K562 (cell line): ENCODE data around the gene MCAM. TPM values are rescaled to one million over a fixed set of nuclear protein-coding genes. Genes with fewer than 3 reads are reported as not detected.

Experiments used
- ELF2 ChIP-seq: fragments of 250-450 bp; sonication (Bioruptor Pico); IDR thresholded peaks from 2 replicates; pipeline ENCODE4 v1.5.0; 2021; ENCODE audit warnings: mild to moderate bottlenecking
- ETV5 ChIP-seq: sonication (generic); formaldehyde crosslinking; IDR thresholded peaks from 2 replicates; pipeline ENCODE4 v1.4.0; 2020; ENCODE audit warnings: low read depth, mild to moderate bottlenecking, missing genetic modification reagents
- MAFK ChIP-seq: IDR thresholded peaks from 2 replicates; pipeline ENCODE4 v1.6.1; 2011; ENCODE audit warnings: low read length, improper control_type of control experiment
- SMC3 ChIP-seq: conservative IDR thresholded peaks from 2 replicates; pipeline ENCODE4 v1.6.1; 2011; ENCODE audit warnings: low read depth, low read length, improper control_type of control experiment; ENCODE audit not compliant: insufficient read depth
- SPI1 ChIP-seq: IDR thresholded peaks from 2 replicates; pipeline ENCODE4 v1.6.1; 2011; ENCODE audit warnings: low read depth, low read length, control low read depth, borderline replicate concordance
- YBX1 ChIP-seq: fragments of 450-650 bp; IDR thresholded peaks from 2 replicates; pipeline ENCODE4 v1.7.1; 2016; ENCODE audit warnings: mild to moderate bottlenecking
- polyA plus RNA-seq, 8 experiments: library from polyadenylated mRNA; depleted of rRNA in 4 of 8; stranded (reverse) in 5 of 8; unstranded in 3 of 8; fragments of >200 nt; fragmentation: Nextera tagmentation in 2 of 8; fragmentation: Illumina TruSeq in 1 of 8; extraction: Ambion mirVana in 2 of 8; extraction: Trizol in 1 of 8; gene quantifications; 2 replicates each; pipeline versions ENCODE4 v1.2.1 to v1.2.3, GENCODE V29; 2011 to 2014; ENCODE audit warnings: inconsistent platforms in 1 of 8, missing spikeins in 1 of 8
- total RNA-seq, 7 experiments: library from RNA; depleted of rRNA in 6 of 7; stranded (reverse); fragments of >200 nt in 6 of 7; fragmentation: Illumina TruSeq in 2 of 7; extraction: Trizol in 2 of 7; gene quantifications; 2 replicates each; pipeline versions ENCODE4 v1.2.1 to v1.2.3, GENCODE V29; 2011 to 2021; ENCODE audit warnings: low replicate concordance in 1 of 7
- TF ChIP-seq, protein P1 (sequence below), 2 experiments: fragments of 450-650 bp; formaldehyde crosslinking in 1 of 2; IDR thresholded peaks; 2 replicates each; pipeline versions ENCODE4 v1.4.0 to v1.6.1; 2014 to 2020; ENCODE audit warnings: mild to moderate bottlenecking in 2 of 2, borderline replicate concordance in 1 of 2, low read depth in 1 of 2
- TF ChIP-seq, protein P2 (sequence below): fragments of 200-800 bp; sonication (Bioruptor generic); IDR thresholded peaks from 2 replicates; pipeline ENCODE4 v1.6.1; 2017; ENCODE audit warnings: missing genetic modification characterization, missing compliant biosample characterization
- TF ChIP-seq, protein P3 (sequence below): fragments of 450-650 bp; formaldehyde crosslinking; conservative IDR thresholded peaks from 2 replicates; pipeline ENCODE4 v1.4.0; 2022; ENCODE audit warnings: mild to moderate bottlenecking, missing genetic modification characterization

Gene MCAM
- total and polyA plus RNA-seq, 9 of the 15 experiments (the other 6 are each of a cell fraction or from before 2014, with no cell fraction given), result 14.7 to 118 (median 53.6) TPM

DNA sequence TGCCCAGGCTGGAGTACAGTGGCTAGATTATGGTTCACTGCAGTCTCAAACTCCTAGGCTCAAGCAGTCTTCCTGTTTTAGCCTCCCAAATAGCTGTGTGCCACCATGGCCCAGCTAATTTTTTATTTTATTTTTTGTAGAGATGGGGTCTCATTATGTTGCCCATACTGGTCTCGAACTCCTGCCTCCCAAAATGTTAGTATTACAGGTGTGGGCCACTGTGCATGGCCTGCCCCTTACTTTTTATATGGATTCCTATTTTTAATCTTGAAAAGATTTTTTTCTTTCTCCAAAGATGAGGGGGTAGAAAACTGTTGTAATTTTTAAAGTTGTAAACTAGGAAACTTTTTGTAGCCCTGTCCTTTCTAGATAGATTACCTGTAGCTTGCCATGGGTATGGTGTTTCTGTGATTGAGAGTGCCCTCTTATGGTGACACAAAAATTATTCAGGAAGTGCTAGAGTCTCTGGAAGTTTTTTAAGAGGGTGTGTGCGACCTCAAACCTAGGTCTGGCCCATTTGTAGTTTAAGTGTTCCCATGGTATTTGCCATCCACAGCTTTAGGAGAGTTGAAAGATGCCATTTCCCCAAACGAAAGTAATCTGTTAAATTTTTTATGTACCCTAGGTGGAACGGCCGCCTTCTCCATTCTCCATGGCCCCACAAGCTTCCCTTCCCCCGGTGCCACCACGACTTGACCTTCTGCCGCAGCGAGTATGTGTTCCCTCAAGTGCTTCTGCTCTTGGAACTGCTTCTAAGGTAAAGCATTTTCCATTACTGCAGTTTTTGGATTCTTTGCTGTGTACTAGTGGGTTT is 32.4 kb downstream of the MCAM start (continued):
- TF ChIP-seq, protein P1, sequence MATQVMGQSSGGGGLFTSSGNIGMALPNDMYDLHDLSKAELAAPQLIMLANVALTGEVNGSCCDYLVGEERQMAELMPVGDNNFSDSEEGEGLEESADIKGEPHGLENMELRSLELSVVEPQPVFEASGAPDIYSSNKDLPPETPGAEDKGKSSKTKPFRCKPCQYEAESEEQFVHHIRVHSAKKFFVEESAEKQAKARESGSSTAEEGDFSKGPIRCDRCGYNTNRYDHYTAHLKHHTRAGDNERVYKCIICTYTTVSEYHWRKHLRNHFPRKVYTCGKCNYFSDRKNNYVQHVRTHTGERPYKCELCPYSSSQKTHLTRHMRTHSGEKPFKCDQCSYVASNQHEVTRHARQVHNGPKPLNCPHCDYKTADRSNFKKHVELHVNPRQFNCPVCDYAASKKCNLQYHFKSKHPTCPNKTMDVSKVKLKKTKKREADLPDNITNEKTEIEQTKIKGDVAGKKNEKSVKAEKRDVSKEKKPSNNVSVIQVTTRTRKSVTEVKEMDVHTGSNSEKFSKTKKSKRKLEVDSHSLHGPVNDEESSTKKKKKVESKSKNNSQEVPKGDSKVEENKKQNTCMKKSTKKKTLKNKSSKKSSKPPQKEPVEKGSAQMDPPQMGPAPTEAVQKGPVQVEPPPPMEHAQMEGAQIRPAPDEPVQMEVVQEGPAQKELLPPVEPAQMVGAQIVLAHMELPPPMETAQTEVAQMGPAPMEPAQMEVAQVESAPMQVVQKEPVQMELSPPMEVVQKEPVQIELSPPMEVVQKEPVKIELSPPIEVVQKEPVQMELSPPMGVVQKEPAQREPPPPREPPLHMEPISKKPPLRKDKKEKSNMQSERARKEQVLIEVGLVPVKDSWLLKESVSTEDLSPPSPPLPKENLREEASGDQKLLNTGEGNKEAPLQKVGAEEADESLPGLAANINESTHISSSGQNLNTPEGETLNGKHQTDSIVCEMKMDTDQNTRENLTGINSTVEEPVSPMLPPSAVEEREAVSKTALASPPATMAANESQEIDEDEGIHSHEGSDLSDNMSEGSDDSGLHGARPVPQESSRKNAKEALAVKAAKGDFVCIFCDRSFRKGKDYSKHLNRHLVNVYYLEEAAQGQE (IDR thresholded peaks at IDR 0.05; ENCODE audit: borderline replicate concordance), result peak; percentile 46; the same call in 1 of the 2 replicates
- TF ChIP-seq, protein P1 (CRISPR knock-in tag; IDR thresholded peaks at IDR 0.05; ENCODE audit: low read depth), result no peak
- TF ChIP-seq SPI1, result peak; percentile 70
- peak; percentile 56 for TF ChIP-seq SMC3
- 0 out of 2 replicates have a peak, but pooled peaks have one; percentile 53 for TF ChIP-seq ELF2
- TF ChIP-seq, protein P2, sequence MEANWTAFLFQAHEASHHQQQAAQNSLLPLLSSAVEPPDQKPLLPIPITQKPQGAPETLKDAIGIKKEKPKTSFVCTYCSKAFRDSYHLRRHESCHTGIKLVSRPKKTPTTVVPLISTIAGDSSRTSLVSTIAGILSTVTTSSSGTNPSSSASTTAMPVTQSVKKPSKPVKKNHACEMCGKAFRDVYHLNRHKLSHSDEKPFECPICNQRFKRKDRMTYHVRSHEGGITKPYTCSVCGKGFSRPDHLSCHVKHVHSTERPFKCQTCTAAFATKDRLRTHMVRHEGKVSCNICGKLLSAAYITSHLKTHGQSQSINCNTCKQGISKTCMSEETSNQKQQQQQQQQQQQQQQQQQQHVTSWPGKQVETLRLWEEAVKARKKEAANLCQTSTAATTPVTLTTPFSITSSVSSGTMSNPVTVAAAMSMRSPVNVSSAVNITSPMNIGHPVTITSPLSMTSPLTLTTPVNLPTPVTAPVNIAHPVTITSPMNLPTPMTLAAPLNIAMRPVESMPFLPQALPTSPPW, result peak; percentile 12; the same call in 1 of the 2 replicates
- TF ChIP-seq MAFK, result no peak
- TF ChIP-seq, protein P3, sequence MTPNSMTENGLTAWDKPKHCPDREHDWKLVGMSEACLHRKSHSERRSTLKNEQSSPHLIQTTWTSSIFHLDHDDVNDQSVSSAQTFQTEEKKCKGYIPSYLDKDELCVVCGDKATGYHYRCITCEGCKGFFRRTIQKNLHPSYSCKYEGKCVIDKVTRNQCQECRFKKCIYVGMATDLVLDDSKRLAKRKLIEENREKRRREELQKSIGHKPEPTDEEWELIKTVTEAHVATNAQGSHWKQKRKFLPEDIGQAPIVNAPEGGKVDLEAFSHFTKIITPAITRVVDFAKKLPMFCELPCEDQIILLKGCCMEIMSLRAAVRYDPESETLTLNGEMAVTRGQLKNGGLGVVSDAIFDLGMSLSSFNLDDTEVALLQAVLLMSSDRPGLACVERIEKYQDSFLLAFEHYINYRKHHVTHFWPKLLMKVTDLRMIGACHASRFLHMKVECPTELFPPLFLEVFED, result no peak
- no peak for TF ChIP-seq ETV5 (CRISPR knock-in tag)
- no peak for TF ChIP-seq YBX1
